OCI-LY7 (cell line): ENCODE results near the gene TRNAU1AP. TPM values are rescaled to one million over a fixed set of nuclear protein-coding genes. Genes with fewer than 3 reads are reported as not detected.
"Not testable (repeated sequence)": the region's sequence is repeated elsewhere in the genome, so short reads cannot be mapped to it uniquely, and the experiment has no call there.

ENCODE experiments used
- BruUV-seq: library from RNA; stranded (reverse); fragments of 400-500 nt; replicated peaks from 2 replicates; lab custom pipeline; 2021; lab: Mats Ljungman, UMichigan
- CTCF ChIA-PET: fragments of 300-600 bp; sonication (Branson Sonifier 250); formaldehyde crosslinking; loops from one replicate; lab custom pipeline; 2022; ENCODE audit warnings: antibody characterized with exemption; ENCODE audit not compliant: unreplicated experiment; lab: Charles Lee
- POLR2A ChIA-PET: fragments of 300-600 bp; sonication (Branson Sonifier 250); formaldehyde crosslinking; loops from one replicate; lab custom pipeline; 2022; ENCODE audit warnings: antibody characterized with exemption; lab: Charles Lee
- DNase-seq: peaks from one replicate; pipeline ENCODE4 v3.0.0-alpha.2; 2015; ENCODE audit warnings: low spot score
- H2AFZ ChIP-seq: fragments of 200-600 bp; sonication (generic), shearing (Covaris generic); 2 replicates; pipeline ENCODE4 v1.6.1; 2014; ENCODE audit warnings: mild to moderate bottlenecking, antibody characterized with exemption, low read length, moderate library complexity
- H3K27ac ChIP-seq: fragments of 200-600 bp; sonication (generic); 2 replicates; pipeline ENCODE4 v1.5.1; 2014; ENCODE audit warnings: mixed run types, low read depth, mild to moderate bottlenecking, moderate library complexity, low read length, inconsistent platforms; ENCODE audit not compliant: poor library complexity, severe bottlenecking
- H3K36me3 ChIP-seq: fragments of 200-600 bp; sonication (generic); 2 replicates; pipeline ENCODE4 v1.6.1; 2014; ENCODE audit warnings: mild to moderate bottlenecking, antibody characterized with exemption, low read length, moderate library complexity, mixed read lengths; ENCODE audit not compliant: insufficient read depth
- H3K4me1 ChIP-seq: fragments of 200-600 bp; sonication (generic); 2 replicates; pipeline ENCODE4 v1.5.1; 2014; ENCODE audit warnings: mild to moderate bottlenecking, low read length; ENCODE audit not compliant: insufficient read depth, poor library complexity, severe bottlenecking
- H3K4me2 ChIP-seq: fragments of 200-600 bp; sonication (generic); 2 replicates; pipeline ENCODE4 v1.6.1; 2014; ENCODE audit warnings: mild to moderate bottlenecking, low read length
- H3K4me3 ChIP-seq: fragments of 200-600 bp; sonication (generic); 2 replicates; pipeline ENCODE4 v1.5.1; 2014; ENCODE audit warnings: mild to moderate bottlenecking, low read depth, low read length; ENCODE audit not compliant: poor library complexity, severe bottlenecking
- H3K79me2 ChIP-seq: fragments of 200-600 bp; sonication (generic); 2 replicates; pipeline ENCODE4 v1.6.1; 2016; ENCODE audit warnings: low read depth, mild to moderate bottlenecking, low read length, moderate library complexity, mixed read lengths; ENCODE audit not compliant: insufficient read depth
- H3K9me2 ChIP-seq: fragments of 200-600 bp; sonication (generic); 2 replicates; pipeline ENCODE4 v1.6.1; 2016; ENCODE audit warnings: mild to moderate bottlenecking, low read length, mixed read lengths; ENCODE audit not compliant: insufficient read depth
- H3K9me3 ChIP-seq: fragments of 200-600 bp; sonication (generic); 2 replicates; pipeline ENCODE4 v1.6.1; 2014; ENCODE audit warnings: mild to moderate bottlenecking, mixed run types, low read length, mixed read lengths
- H4K20me1 ChIP-seq: fragments of 200-600 bp; sonication (generic); 2 replicates; pipeline ENCODE4 v1.6.1; 2014; ENCODE audit warnings: mild to moderate bottlenecking, antibody characterized with exemption, low read length, moderate library complexity, mixed read lengths; ENCODE audit not compliant: insufficient read depth
- CTCF ChIP-seq: fragments of 200-600 bp; sonication (generic); conservative IDR thresholded peaks from 2 replicates; pipeline ENCODE4 v1.5.1; 2014; ENCODE audit warnings: mild to moderate bottlenecking, antibody characterized with exemption, low read length, moderate library complexity, mixed read lengths
- EZH2phosphoT487 ChIP-seq: fragments of 200-600 bp; sonication (generic); IDR thresholded peaks from 2 replicates; pipeline ENCODE4 v1.6.1; 2018; ENCODE audit warnings: low read depth, borderline replicate concordance, mild to moderate bottlenecking, mixed run types, antibody characterized with exemption, low read length, moderate library complexity, mixed read lengths
- intact Hi-C: fragments of 100-400 bp; cut with micrococcal nuclease; formaldehyde crosslinking; loops from one replicate; pipeline ENCODE4 v1.10.0; 2022; ENCODE audit not compliant: unreplicated experiment
- total RNA-seq, 2 experiments: library from RNA; depleted of rRNA in 1 of 2; stranded (reverse); fragments of >200 nt in 1 of 2; shearing (Covaris generic) in 1 of 2; gene quantifications; 2 replicates each; pipeline ENCODE4 v1.2.3, GENCODE V29; 2014 to 2022

Gene TRNAU1AP
- total RNA-seq, 2 experiments from 2014 or later = 30.6 to 41.8 TPM

GRCh38 chr1:28566931-28567330 lies 14.0 kb downstream of the TRNAU1AP start:
- Histone ChIP-seq H3K9me2 (no peaks in the 10 kb centered on the region), H3K79me2 (no peaks in the 10 kb centered on the region), H3K4me1 (no peaks in the 10 kb centered on the region), H2AFZ (no peak overlapping the region), H3K4me3 (no peak overlapping the region), H3K36me3 (peaks cover 77% of the 10 kb centered on the region), H3K27ac (no peak overlapping the region), H3K9me3 (no peaks in the 10 kb centered on the region), H4K20me1 (no peaks in the 10 kb centered on the region), H3K4me2 (no peak overlapping the region)
- ChIA-PET CTCF (no interaction called here), POLR2A (no interaction called here)
- intact Hi-C loops = no loop called here
- no TSS peak for BruUV-seq
- no peak for DNase-seq
- no peak for TF ChIP-seq EZH2phosphoT487
- no peak for TF ChIP-seq CTCF

- Histone ChIP-seq H4K20me1 (no peaks in the 10 kb centered on the region), H3K36me3 (peaks cover 64% of the 10 kb centered on the region), H2AFZ (no peak overlapping the region), H3K4me1 (no peaks in the 10 kb centered on the region), H3K9me3 (no peaks in the 10 kb centered on the region), H3K4me3 (no peak overlapping the region), H3K9me2 (no peaks in the 10 kb centered on the region), H3K4me2 (no peak overlapping the region), H3K27ac (no peak overlapping the region), H3K79me2 (no peaks in the 10 kb centered on the region)
- no peak for DNase-seq
- intact Hi-C loops = no loop called here
- ChIA-PET POLR2A (interaction anchor here (2.3 kb wide), 1 partner anchor 10 kb away, joined by 6 read pairs; no protein-coding TSS in a partner anchor), CTCF (no interaction called here)
- no TSS peak for BruUV-seq
- no peak for TF ChIP-seq EZH2phosphoT487
- no peak for TF ChIP-seq CTCF
Measured at GRCh38 chr1:28571911-28572310, 19.0 kb downstream of the TRNAU1AP start.

GRCh38 chr1:28572891-28573290 lies 20.0 kb downstream of the TRNAU1AP start:
- intact Hi-C loops, CTCF ChIA-PET, H3K9me3 ChIP-seq, H3K9me2 ChIP-seq, H3K27ac ChIP-seq, H3K4me3 ChIP-seq, H2AFZ ChIP-seq, DNase-seq, H3K79me2 ChIP-seq, H3K4me1 ChIP-seq, H3K4me2 ChIP-seq, BruUV-seq, H4K20me1 ChIP-seq: not testable (repeated sequence)
- POLR2A ChIA-PET = interaction anchor here (0.7 kb wide), 1 partner anchor 76 kb away, joined by 6 read pairs; no protein-coding TSS in a partner anchor
- H3K36me3 ChIP-seq = peaks cover 64% of the 10 kb centered on the region
